HEK293 (cell line): Measurements from ENCODE around the gene PKNOX2.

Experiments
- CTCF ChIP-seq: fragments of 450-650 bp; formaldehyde crosslinking; IDR thresholded peaks from 2 replicates; pipeline ENCODE4 v1.5.1; 2016; ENCODE audit warnings: missing biosample characterization, missing genetic modification characterization
- HOXA7 ChIP-seq: sonication (generic); formaldehyde crosslinking; IDR thresholded peaks from 2 replicates; pipeline ENCODE4 v1.8.1; 2022; ENCODE audit warnings: missing genetic modification reagents, borderline replicate concordance
- ZBTB21 ChIP-seq: fragments of 450-650 bp; formaldehyde crosslinking; IDR thresholded peaks from 2 replicates; pipeline ENCODE4 v1.5.1; 2017; ENCODE audit warnings: missing biosample characterization, missing genetic modification characterization
- ZFP37 ChIP-seq: fragments of 450-650 bp; formaldehyde crosslinking; IDR thresholded peaks from 2 replicates; pipeline ENCODE4 v1.5.1; 2016; ENCODE audit warnings: missing biosample characterization, missing genetic modification characterization
- ZNF10 ChIP-seq: fragments of 450-650 bp; formaldehyde crosslinking; IDR thresholded peaks from 2 replicates; pipeline ENCODE4 v1.5.1; 2017; ENCODE audit warnings: missing biosample characterization, missing genetic modification characterization
- ZNF214 ChIP-seq: fragments of 450-650 bp; formaldehyde crosslinking; IDR thresholded peaks from 2 replicates; pipeline ENCODE4 v1.5.1; 2017; ENCODE audit warnings: missing biosample characterization, mild to moderate bottlenecking, missing genetic modification characterization, borderline replicate concordance
- ZNF350 ChIP-seq: fragments of 450-650 bp; formaldehyde crosslinking; IDR thresholded peaks from 2 replicates; pipeline ENCODE4 v1.5.0; 2017; ENCODE audit warnings: missing biosample characterization, mild to moderate bottlenecking, missing genetic modification characterization
- TF ChIP-seq, protein P1 (sequence below): fragments of 450-650 bp; formaldehyde crosslinking; IDR thresholded peaks from 2 replicates; pipeline ENCODE4 v1.5.1; 2016; ENCODE audit warnings: missing biosample characterization, missing genetic modification characterization
- TF ChIP-seq, protein P2 (sequence below): fragments of 450-650 bp; formaldehyde crosslinking; IDR thresholded peaks from 2 replicates; pipeline ENCODE4 v1.5.1; 2017; ENCODE audit warnings: missing biosample characterization, missing genetic modification characterization

DNA sequence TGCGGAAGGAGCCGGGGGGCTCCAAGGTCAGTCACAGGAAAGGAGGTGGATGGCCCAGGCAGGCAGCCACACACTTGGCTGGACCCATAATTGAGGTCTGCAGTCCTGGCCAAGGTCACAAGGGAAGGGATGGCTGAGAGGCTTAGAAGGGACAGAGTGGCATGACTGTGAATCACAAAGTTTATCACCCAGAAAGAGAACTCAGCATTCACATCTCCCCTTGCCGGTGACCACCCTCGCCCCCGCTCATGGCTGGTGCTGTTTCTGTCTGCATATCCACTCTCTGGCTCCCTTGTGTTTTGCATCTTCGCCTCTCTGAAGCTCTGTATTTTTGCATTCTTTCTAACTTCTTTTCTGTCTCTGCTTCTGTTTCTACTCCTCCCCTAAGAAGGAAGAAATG lies 214.0 kb downstream of the PKNOX2 start:
- TF ChIP-seq ZFP37 (tag by site-specific recombination) (no peak), ZBTB21 (tag by site-specific recombination) (no peak), CTCF (tag by site-specific recombination) (no peak), HOXA7 (no peak), ZNF350 (tag by site-specific recombination) (no peak), ZNF10 (tag by site-specific recombination) (no peak), ZNF214 (no peak)
- TF ChIP-seq, protein P1, sequence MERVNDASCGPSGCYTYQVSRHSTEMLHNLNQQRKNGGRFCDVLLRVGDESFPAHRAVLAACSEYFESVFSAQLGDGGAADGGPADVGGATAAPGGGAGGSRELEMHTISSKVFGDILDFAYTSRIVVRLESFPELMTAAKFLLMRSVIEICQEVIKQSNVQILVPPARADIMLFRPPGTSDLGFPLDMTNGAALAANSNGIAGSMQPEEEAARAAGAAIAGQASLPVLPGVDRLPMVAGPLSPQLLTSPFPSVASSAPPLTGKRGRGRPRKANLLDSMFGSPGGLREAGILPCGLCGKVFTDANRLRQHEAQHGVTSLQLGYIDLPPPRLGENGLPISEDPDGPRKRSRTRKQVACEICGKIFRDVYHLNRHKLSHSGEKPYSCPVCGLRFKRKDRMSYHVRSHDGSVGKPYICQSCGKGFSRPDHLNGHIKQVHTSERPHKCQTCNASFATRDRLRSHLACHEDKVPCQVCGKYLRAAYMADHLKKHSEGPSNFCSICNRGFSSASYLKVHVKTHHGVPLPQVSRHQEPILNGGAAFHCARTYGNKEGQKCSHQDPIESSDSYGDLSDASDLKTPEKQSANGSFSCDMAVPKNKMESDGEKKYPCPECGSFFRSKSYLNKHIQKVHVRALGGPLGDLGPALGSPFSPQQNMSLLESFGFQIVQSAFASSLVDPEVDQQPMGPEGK (tag by site-specific recombination), result no peak
- TF ChIP-seq, protein P2, sequence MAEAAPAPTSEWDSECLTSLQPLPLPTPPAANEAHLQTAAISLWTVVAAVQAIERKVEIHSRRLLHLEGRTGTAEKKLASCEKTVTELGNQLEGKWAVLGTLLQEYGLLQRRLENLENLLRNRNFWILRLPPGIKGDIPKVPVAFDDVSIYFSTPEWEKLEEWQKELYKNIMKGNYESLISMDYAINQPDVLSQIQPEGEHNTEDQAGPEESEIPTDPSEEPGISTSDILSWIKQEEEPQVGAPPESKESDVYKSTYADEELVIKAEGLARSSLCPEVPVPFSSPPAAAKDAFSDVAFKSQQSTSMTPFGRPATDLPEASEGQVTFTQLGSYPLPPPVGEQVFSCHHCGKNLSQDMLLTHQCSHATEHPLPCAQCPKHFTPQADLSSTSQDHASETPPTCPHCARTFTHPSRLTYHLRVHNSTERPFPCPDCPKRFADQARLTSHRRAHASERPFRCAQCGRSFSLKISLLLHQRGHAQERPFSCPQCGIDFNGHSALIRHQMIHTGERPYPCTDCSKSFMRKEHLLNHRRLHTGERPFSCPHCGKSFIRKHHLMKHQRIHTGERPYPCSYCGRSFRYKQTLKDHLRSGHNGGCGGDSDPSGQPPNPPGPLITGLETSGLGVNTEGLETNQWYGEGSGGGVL (tag by site-specific recombination), result no peak
